OCI-LY1 (cell line): ENCODE measurements around the gene COG7.

Experiments used
- CTCF ChIP-seq: fragments of 200-600 bp; sonication (generic), shearing (Covaris generic); IDR thresholded peaks from 2 replicates; pipeline ENCODE4 v1.5.1; 2017; ENCODE audit warnings: mild to moderate bottlenecking, antibody characterized with exemption, low read length, moderate library complexity, mixed read lengths
- EZH2 ChIP-seq: fragments of 200-600 bp; sonication (generic), shearing (Covaris generic); IDR thresholded peaks from 2 replicates; pipeline ENCODE4 v1.8.0; 2017; ENCODE audit warnings: borderline replicate concordance, mixed run types, mild to moderate bottlenecking, antibody characterized with exemption, low read length, moderate library complexity, mixed read lengths

DNA sequence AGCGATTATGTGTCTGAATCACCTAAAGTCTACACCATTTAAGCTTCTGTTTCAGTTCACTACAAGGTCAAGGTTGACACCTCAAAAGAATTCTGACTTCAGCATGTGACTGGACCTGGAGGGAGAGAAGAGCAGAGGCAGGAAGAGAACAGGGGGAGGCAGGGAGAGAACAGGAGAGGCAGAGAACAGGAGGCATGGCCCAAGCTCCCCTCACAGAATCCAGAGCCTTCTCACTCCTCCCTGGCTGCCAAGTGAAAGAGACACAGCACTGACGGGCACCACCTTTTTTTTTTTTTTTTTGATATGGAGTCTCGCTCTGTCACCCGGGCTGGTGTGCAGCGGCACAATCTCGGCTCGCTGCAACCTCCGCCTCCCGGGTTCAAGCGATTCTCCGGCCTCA is 45.9 kb upstream of the COG7 start:
- TF ChIP-seq EZH2 (no peak), CTCF (no peak)
